Thoracic aorta (tissue), 2 donors: ENCODE data around the gene KRT39. TPM values are rescaled to one million over a fixed set of nuclear protein-coding genes. Genes with fewer than 3 reads are reported as not detected.

Experiments
- ATAC-seq: fragments of 150-250 bp; one replicate; pipeline ENCODE4 v1.8.0; 2017; ENCODE audit warnings: low read depth; ENCODE audit not compliant: insufficient number of reproducible peaks, low FRiP score
- DNase-seq: peaks from one replicate; pipeline ENCODE4 v3.0.0-alpha.2; 2020; ENCODE audit warnings: low spot score
- H3K27ac ChIP-seq, 2 donors: fragments of 200-600 bp; sonication (generic); 1 replicate in 1 of 2; 2 replicates in 1 of 2; pipeline ENCODE4 v1.5.1; 2016; ENCODE audit warnings: mild to moderate bottlenecking in 2 of 2, moderate library complexity in 2 of 2
- H3K27me3 ChIP-seq: fragments of 200-600 bp; sonication (generic); replicated peaks from 2 replicates; pipeline ENCODE4 v1.6.0; 2016; ENCODE audit warnings: mild to moderate bottlenecking; ENCODE audit not compliant: insufficient read depth
- H3K36me3 ChIP-seq: fragments of 200-600 bp; sonication (generic); one replicate; pipeline ENCODE4 v1.5.1; 2016
- H3K4me1 ChIP-seq, 2 donors: fragments of 200-600 bp; sonication (generic); 1 replicate in 1 of 2; 2 replicates in 1 of 2; pipeline versions ENCODE4 v1.5.1 to v1.6.0; 2016; ENCODE audit warnings: low read depth in 2 of 2, mild to moderate bottlenecking in 1 of 2; ENCODE audit not compliant: control insufficient read depth in 1 of 2
- H3K4me3 ChIP-seq: fragments of 200-600 bp; sonication (generic); 2 replicates; pipeline ENCODE4 v1.5.1; 2016; ENCODE audit warnings: mild to moderate bottlenecking
- H3K9me3 ChIP-seq: fragments of 200-600 bp; sonication (generic); 2 replicates; pipeline ENCODE4 v1.5.1; 2016
- total RNA-seq, 2 donors: library from RNA; depleted of rRNA; stranded (reverse); fragments of >200 nt; gene quantifications; one replicate each; pipeline versions ENCODE4 v1.1.0 to v1.2.3, GENCODE V29; 2016
- TF ChIP-seq, protein P1 (sequence below): fragments of 200-600 bp; sonication (generic); IDR thresholded peaks from one replicate; pipeline ENCODE4 v1.5.1; 2019; ENCODE audit warnings: antibody characterized with exemption

Gene KRT39
- not detected for total RNA-seq

DNA sequence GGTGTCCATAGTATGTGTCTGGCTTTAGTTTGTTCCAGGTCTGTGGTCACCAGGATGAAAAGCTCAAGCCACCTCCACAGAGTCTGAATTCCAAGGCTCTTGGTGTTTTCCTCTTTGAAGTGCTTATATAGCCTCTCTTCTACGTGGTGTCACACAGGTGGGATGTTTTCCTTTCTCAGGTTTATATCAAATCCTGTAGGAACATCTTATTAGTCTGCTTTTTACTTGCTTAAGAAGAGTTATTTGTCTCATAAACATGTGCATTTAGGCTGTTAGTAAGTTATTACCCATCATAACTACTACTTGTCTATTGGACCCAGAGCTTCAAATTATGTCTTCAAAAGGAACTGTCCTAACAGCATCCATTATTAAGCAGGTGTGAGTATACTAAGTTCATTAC lies at the start of gene KRT39:
TSS of gene KRT39 (minus strand) at position 101 of the 400 bp plus-strand sequence. CDS start at position 9, 92 bp downstream.
- no peaks in the 10 kb centered on the region for H3K36me3 ChIP-seq
- H3K4me1 ChIP-seq, result no peaks in the 10 kb centered on the region
- no peak within 1 kb of the TSS for H3K27ac ChIP-seq
- TF ChIP-seq, protein P1, sequence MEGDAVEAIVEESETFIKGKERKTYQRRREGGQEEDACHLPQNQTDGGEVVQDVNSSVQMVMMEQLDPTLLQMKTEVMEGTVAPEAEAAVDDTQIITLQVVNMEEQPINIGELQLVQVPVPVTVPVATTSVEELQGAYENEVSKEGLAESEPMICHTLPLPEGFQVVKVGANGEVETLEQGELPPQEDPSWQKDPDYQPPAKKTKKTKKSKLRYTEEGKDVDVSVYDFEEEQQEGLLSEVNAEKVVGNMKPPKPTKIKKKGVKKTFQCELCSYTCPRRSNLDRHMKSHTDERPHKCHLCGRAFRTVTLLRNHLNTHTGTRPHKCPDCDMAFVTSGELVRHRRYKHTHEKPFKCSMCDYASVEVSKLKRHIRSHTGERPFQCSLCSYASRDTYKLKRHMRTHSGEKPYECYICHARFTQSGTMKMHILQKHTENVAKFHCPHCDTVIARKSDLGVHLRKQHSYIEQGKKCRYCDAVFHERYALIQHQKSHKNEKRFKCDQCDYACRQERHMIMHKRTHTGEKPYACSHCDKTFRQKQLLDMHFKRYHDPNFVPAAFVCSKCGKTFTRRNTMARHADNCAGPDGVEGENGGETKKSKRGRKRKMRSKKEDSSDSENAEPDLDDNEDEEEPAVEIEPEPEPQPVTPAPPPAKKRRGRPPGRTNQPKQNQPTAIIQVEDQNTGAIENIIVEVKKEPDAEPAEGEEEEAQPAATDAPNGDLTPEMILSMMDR, result no peak
- no peak for ATAC-seq
- no peaks in the 10 kb centered on the region for H3K27me3 ChIP-seq
- DNase-seq, result no peak
- H3K9me3 ChIP-seq, result no peaks in the 10 kb centered on the region
- no peak within 1 kb of the TSS for H3K4me3 ChIP-seq

DNA sequence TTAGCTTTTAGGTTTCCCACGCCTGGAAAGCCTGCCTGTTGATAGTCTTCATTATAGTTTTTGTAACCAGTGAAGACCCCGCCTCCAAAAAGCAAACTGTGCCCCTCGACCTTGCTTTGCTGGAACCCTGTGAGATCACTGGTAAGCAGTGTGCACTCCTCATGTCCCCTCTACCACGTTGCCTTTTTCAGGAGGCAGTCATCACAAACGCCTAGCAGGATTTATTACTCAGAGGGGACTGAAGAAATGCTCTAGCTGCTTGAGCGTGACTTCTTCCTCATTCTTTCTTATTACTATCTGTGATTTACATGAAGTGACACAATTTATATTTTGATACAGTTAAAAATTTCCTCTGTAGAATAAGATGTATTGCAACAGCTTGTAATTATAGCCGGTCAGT lies 48.7 kb upstream of the KRT39 start:
- Histone ChIP-seq H3K4me1 (no peaks in the 10 kb centered on the region), H3K9me3 (no peaks in the 10 kb centered on the region), H3K36me3 (no peaks in the 10 kb centered on the region), H3K27me3 (no peaks in the 10 kb centered on the region), H3K27ac (no peak overlapping the region), H3K4me3 (no peak overlapping the region)
- TF ChIP-seq, protein P1, result no peak
- DNase-seq, result no peak
- no peak for ATAC-seq

DNA sequence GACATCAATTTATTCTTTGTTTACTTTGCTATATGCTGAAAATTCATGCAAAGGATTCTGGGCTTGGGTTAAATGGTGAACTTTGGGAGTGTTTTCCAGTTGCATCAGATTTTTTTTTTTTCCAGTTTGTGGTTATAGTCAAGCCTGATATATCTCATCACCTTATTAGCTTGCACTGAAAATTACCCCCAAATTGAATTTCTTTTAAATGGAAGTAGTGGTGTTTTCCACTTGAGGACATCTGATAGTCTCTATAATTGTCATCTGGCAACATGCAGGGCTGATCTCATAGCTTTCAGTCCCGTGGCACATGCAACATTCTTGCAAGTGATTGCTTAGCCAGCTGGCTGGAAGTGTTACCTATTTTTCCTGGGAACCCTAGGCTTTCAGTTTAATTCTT lies 46.9 kb upstream of the KRT39 start:
- DNase-seq (no peak), ATAC-seq (no peak)
- H3K4me3 ChIP-seq, result no peak overlapping the region
- TF ChIP-seq, protein P1, result no peak
- no peaks in the 10 kb centered on the region for H3K4me1 ChIP-seq
- no peaks in the 10 kb centered on the region for H3K27me3 ChIP-seq
- H3K27ac ChIP-seq, result no peak overlapping the region
- H3K36me3 ChIP-seq, result no peaks in the 10 kb centered on the region
- no peaks in the 10 kb centered on the region for H3K9me3 ChIP-seq

DNA sequence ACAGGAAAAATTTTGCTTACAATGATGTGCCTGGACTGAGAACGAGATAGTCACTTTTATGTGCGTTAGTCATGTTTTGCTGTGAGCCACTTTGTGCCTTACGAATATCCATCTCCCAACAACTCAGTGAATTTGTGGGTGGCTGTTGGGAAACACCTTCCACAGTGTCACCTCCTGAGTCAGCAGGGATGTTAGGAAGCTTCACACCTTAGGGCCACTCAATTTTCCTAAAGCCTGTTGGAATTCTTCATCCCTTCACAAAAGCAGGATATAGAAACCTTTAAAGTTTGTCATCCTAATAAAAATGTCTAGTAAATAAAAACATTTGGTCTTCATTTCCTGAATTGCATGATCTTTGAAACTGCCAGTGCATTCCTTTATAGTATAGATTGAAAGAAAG lies 46.4 kb upstream of the KRT39 start:
- TF ChIP-seq, protein P1, result no peak
- Histone ChIP-seq H3K4me3 (no peak overlapping the region), H3K9me3 (no peaks in the 10 kb centered on the region), H3K27ac (no peak overlapping the region), H3K27me3 (no peaks in the 10 kb centered on the region), H3K36me3 (no peaks in the 10 kb centered on the region), H3K4me1 (no peaks in the 10 kb centered on the region)
- DNase-seq (no peak), ATAC-seq (no peak)

DNA sequence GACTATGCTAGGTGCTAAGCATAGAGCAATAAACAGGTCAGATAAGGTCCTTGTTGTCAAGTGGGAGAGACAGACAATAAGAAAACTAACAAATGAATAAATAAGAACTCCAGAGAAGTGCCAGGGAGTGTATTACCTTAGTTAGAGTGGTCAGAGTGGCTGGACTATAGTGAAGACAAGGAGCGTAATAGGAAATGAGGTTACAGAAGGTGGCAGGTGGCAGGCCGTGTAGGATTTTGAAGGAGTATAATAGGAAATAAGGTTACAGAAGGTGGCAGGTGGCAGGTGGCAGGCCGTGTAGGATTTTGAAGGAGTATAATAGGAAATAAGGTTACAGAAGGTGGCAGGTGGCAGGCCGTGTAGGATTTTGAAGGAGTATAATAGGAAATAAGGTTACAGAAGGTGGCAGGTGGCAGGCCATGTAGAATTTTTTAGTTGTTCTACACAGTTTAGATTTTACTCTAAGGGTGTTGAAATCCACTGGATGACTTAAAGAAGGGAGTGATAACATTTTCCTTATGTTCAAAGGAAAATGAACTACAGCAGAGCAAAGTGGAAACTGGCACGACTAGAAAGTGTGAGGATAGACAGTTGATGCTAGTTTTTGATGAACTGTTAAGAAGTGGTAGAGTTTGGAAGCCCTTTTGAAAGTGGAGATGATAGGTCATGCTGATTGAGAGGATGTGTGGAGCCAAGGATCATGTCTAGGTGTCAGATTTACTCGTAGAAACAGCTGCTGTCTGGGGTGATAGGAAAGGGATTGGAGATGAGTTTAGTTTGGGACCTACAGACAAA lies 45.8 kb upstream of the KRT39 start:
- TF ChIP-seq, protein P1, result no peak
- DNase-seq (no peak), ATAC-seq (no peak)
- no peak overlapping the region for H3K27ac ChIP-seq
- H3K4me3 ChIP-seq, result no peak overlapping the region
- H3K4me1 ChIP-seq, result no peaks in the 10 kb centered on the region
- no peaks in the 10 kb centered on the region for H3K9me3 ChIP-seq
- no peaks in the 10 kb centered on the region for H3K27me3 ChIP-seq
- H3K36me3 ChIP-seq, result no peaks in the 10 kb centered on the region
